A549 (cell line): ENCODE data around the gene PODN. TPM values are rescaled to one million over a fixed set of nuclear protein-coding genes. Genes with fewer than 3 reads are reported as not detected.

ENCODE experiments used
- ATAC-seq, 2 experiments: fragments of 200-7000 bp in 1 of 2; fragments of >200 bp in 1 of 2; cut with Nextera tagmentation in 1 of 2; cut with Tn5 transposase in 1 of 2; 3 replicates each; pipeline versions ENCODE4 v1.8.0 to v1.9.1; 2018 to 2020; ENCODE audit warnings: mild to moderate bottlenecking in 1 of 2, moderate library complexity in 1 of 2
- CTCF ChIA-PET: fragments of 300-600 bp; sonication (Branson Sonifier 250); formaldehyde crosslinking; extraction: SDS; loops from one replicate; lab custom pipeline; 2021; ENCODE audit warnings: antibody characterized with exemption, inconsistent platforms; lab: Yijun Ruan, JAX
- POLR2A ChIA-PET: fragments of 350-600 bp; formaldehyde crosslinking; extraction: SDS; loops from one replicate; lab custom pipeline; 2021; ENCODE audit warnings: antibody characterized with exemption, inconsistent platforms; lab: Yijun Ruan, JAX
- DNase-seq, 2 experiments: peaks; one replicate each; pipeline versions ENCODE4 v3.0.0 to v3.0.0-alpha.2; 2011 to 2016; ENCODE audit warnings: low read depth in 1 of 2, low spot score in 1 of 2
- FAIRE-seq: peaks from 2 replicates; lab custom pipeline; 2011; peaks lifted over from hg19 to GRCh38; lab: Jason Lieb, UNC
- H3K27ac ChIP-seq, 2 experiments: fragments of >200 bp; sonication (Bioruptor Twin); formaldehyde crosslinking; 3 replicates each; pipeline ENCODE4 v1.5.1; 2016 to 2017
- H3K4me1 ChIP-seq: fragments of >200 bp; sonication (Bioruptor Twin); formaldehyde crosslinking; 3 replicates; pipeline ENCODE4 v1.6.1; 2016
- H3K4me2 ChIP-seq: fragments of >200 bp; sonication (Bioruptor Twin); formaldehyde crosslinking; 3 replicates; pipeline ENCODE4 v1.6.1; 2016
- H3K4me3 ChIP-seq: fragments of >200 bp; sonication (Bioruptor Twin); formaldehyde crosslinking; 3 replicates; pipeline ENCODE4 v1.5.1; 2016
- H3K9me3 ChIP-seq: fragments of >200 bp; sonication (Bioruptor Twin); formaldehyde crosslinking; 3 replicates; pipeline ENCODE4 v1.6.1; 2016
- ATOH8 ChIP-seq: fragments of 250-450 bp; sonication (Bioruptor Pico); IDR thresholded peaks from 2 replicates; pipeline ENCODE4 v1.5.0; 2020; ENCODE audit warnings: low read depth, mild to moderate bottlenecking, moderate library complexity
- BCL3 ChIP-seq: fragments of >200 bp; sonication (Bioruptor Twin); formaldehyde crosslinking; IDR thresholded peaks from 3 replicates; pipeline ENCODE4 v1.6.1; 2016
- CEBPB ChIP-seq, 2 experiments: fragments of >200 bp in 1 of 2; sonication (Bioruptor Twin) in 1 of 2; formaldehyde crosslinking in 1 of 2; IDR thresholded peaks; 2 replicates each; pipeline ENCODE4 v1.6.1; 2012 to 2016
- CHD2 ChIP-seq: fragments of 150-350 bp; IDR thresholded peaks from 2 replicates; pipeline ENCODE4 v1.6.1; 2014; ENCODE audit warnings: low read length; ENCODE audit not compliant: partially characterized antibody
- CHD4 ChIP-seq: fragments of 200-600 bp; sonication (generic); IDR thresholded peaks from 2 replicates; pipeline ENCODE4 v1.6.1; 2016; ENCODE audit warnings: antibody characterized with exemption, mild to moderate bottlenecking, borderline replicate concordance
- E2F6 ChIP-seq: IDR thresholded peaks from 2 replicates; pipeline ENCODE4 v1.6.1; 2012; ENCODE audit warnings: low read depth, borderline replicate concordance
- EHMT2 ChIP-seq: fragments of 200-600 bp; sonication (generic); IDR thresholded peaks from 2 replicates; pipeline ENCODE4 v1.6.1; 2016; ENCODE audit warnings: antibody characterized with exemption, low read depth, mild to moderate bottlenecking, moderate library complexity
- EP300 ChIP-seq, 2 experiments: fragments of >200 bp; sonication (Bioruptor Twin); formaldehyde crosslinking; IDR thresholded peaks; 2 replicates in 1 of 2; 3 replicates in 1 of 2; pipeline ENCODE4 v1.6.1; 2016 to 2017
- GATA3 ChIP-seq: IDR thresholded peaks from 2 replicates; pipeline ENCODE4 v1.6.1; 2012; ENCODE audit warnings: borderline replicate concordance
- HES2 ChIP-seq: fragments of >200 bp; sonication (Bioruptor Twin); formaldehyde crosslinking; IDR thresholded peaks from 2 replicates; pipeline ENCODE4 v1.6.1; 2016
- HOXB13 ChIP-seq: fragments of 250-450 bp; sonication (Bioruptor Pico); IDR thresholded peaks from 2 replicates; pipeline ENCODE4 v1.5.0; 2020; ENCODE audit warnings: low read depth, mild to moderate bottlenecking, moderate library complexity
- JUNB ChIP-seq: fragments of >200 bp; sonication (Bioruptor Twin); formaldehyde crosslinking; IDR thresholded peaks from 2 replicates; pipeline ENCODE4 v1.6.1; 2016
- KDM1A ChIP-seq: fragments of 200-600 bp; sonication (generic); IDR thresholded peaks from 2 replicates; pipeline ENCODE4 v1.6.1; 2016; ENCODE audit warnings: low read depth, mild to moderate bottlenecking
- KDM5A ChIP-seq: fragments of 200-600 bp; sonication (generic); IDR thresholded peaks from 2 replicates; pipeline ENCODE4 v1.6.1; 2016; ENCODE audit warnings: antibody characterized with exemption, mild to moderate bottlenecking
- NFE2L2 ChIP-seq: fragments of 150-350 bp; conservative IDR thresholded peaks from 2 replicates; pipeline ENCODE4 v1.6.1; 2014; ENCODE audit warnings: low read length
- PBX3 ChIP-seq: IDR thresholded peaks from 2 replicates; pipeline ENCODE4 v1.6.1; 2012
- RCOR1 ChIP-seq: fragments of 150-350 bp; IDR thresholded peaks from 2 replicates; pipeline ENCODE4 v1.6.1; 2014; ENCODE audit warnings: antibody characterized with exemption, low read length, low read depth
- REST ChIP-seq: fragments of 200-600 bp; sonication (generic); IDR thresholded peaks from 2 replicates; pipeline ENCODE4 v1.6.1; 2016; ENCODE audit warnings: antibody characterized with exemption, mild to moderate bottlenecking, moderate library complexity
- ZC3H11A ChIP-seq: fragments of 450-650 bp; IDR thresholded peaks from 2 replicates; pipeline ENCODE4 v1.6.1; 2014; ENCODE audit warnings: antibody characterized with exemption, mild to moderate bottlenecking
- ZFP36 ChIP-seq: fragments of 450-650 bp; IDR thresholded peaks from 2 replicates; pipeline ENCODE4 v1.6.1; 2014; ENCODE audit warnings: borderline replicate concordance; ENCODE audit not compliant: partially characterized antibody
- ZNF302 ChIP-seq: fragments of 250-450 bp; sonication (Bioruptor Pico); IDR thresholded peaks from 2 replicates; pipeline ENCODE4 v1.9.0; 2021; ENCODE audit warnings: inconsistent platforms, mild to moderate bottlenecking, moderate library complexity
- ZSCAN20 ChIP-seq: fragments of 250-450 bp; sonication (Bioruptor Pico); IDR thresholded peaks from 2 replicates; pipeline ENCODE4 v1.8.0; 2022; ENCODE audit warnings: mild to moderate bottlenecking, moderate library complexity
- WGBS: methylation state at CpG from one replicate; pipeline ENCODE4 v1.1.6; 2017; ENCODE audit errors: missing lambda C conversion rate; 5-methylcytosine and 5-hydroxymethylcytosine counted together
- polyA plus RNA-seq, 4 experiments: library from polyadenylated mRNA; depleted of rRNA in 3 of 4; stranded (reverse); fragments of >200 nt; fragmentation: RNase III in 1 of 4; extraction: RNeasy Plus Mini Kit Qiagen cat#74134 plus additional on column Dnase treatment in 1 of 4; gene quantifications; 2 replicates in 3 of 4; 3 replicates in 1 of 4; pipeline ENCODE4 v1.2.3, GENCODE V29; 2011 to 2017

PODN gene
- polyA plus RNA-seq, 2 of the 4 experiments (the other 2 are of a cell fraction) = 0.05 TPM; not detected in 1

GRCh38 chr1:53130878-53131589, 69.0 kb downstream of the PODN start:
- ATAC-seq (no peak), FAIRE-seq (no peak), DNase-seq (no peak)
- POLR2A ChIA-PET = no interaction called here
- TF ChIP-seq EHMT2 (no peak), HOXB13 (no peak), EP300 (IDR thresholded peaks at IDR 0.05) (no peak), ZFP36 (no peak), ZSCAN20 (CRISPR knock-in tag) (no peak), KDM5A (no peak), ZNF302 (no peak), CHD4 (no peak), NFE2L2 (no peak), PBX3 (no peak), GATA3 (no peak), CHD2 (no peak), REST (no peak), JUNB (no peak)
- no peaks in the 10 kb centered on the region for H3K9me3 ChIP-seq
- H3K4me2 ChIP-seq = no peak overlapping the region
- no peak overlapping the region for H3K4me3 ChIP-seq
- CTCF ChIA-PET = interaction anchor here (2.7 kb wide), 1 partner anchor 9 kb away, joined by 13 read pairs; no protein-coding TSS in a partner anchor
- H3K4me1 ChIP-seq = peaks cover 9% of the 10 kb centered on the region; the same call in 2 of the 3 replicates
- 0 out of 6 replicates have a peak overlapping the region, but pooled peaks of 1 of the 2 experiments have one; percentile 19 for H3K27ac ChIP-seq
- whole genome bisulfite sequencing = 73% methylated on average over 9 of the region's 9 CpGs

GRCh38 chr1:53131590-53131938, 69.6 kb downstream of the PODN start:
- DNase-seq (no peak), ATAC-seq (no peak), FAIRE-seq (no peak)
- no peak overlapping the region for H3K4me2 ChIP-seq
- 95% methylated on average over 2 of the region's 2 CpGs for WGBS
- CTCF ChIA-PET = interaction anchor here (1.4 to 2.7 kb wide), 2 partner anchors 10 to 45 kb away, joined by 3 to 13 read pairs; no protein-coding TSS in a partner anchor
- no peak overlapping the region for H3K27ac ChIP-seq
- POLR2A ChIA-PET = no interaction called here
- H3K4me3 ChIP-seq = no peak overlapping the region
- H3K4me1 ChIP-seq = peaks cover 9% of the 10 kb centered on the region; the same call in 2 of the 3 replicates
- no peaks in the 10 kb centered on the region for H3K9me3 ChIP-seq
- no peak for TF ChIP-seq BCL3
- no peak for TF ChIP-seq CEBPB (IDR thresholded peaks at IDR 0.05)
- no peak for TF ChIP-seq JUNB
- no peak for TF ChIP-seq KDM1A
- no peak for TF ChIP-seq RCOR1
- TF ChIP-seq ATOH8 = no peak
- TF ChIP-seq PBX3 = no peak
- TF ChIP-seq CHD4 = no peak
- TF ChIP-seq ZC3H11A = no peak
- TF ChIP-seq ZNF302 = no peak
- no peak for TF ChIP-seq HES2
- TF ChIP-seq E2F6 = no peak
- TF ChIP-seq EP300 (IDR thresholded peaks at IDR 0.05) = no peak
- no peak for TF ChIP-seq REST
